ENCODE data around the gene CFAP74.

Gene CFAP74

DNA sequence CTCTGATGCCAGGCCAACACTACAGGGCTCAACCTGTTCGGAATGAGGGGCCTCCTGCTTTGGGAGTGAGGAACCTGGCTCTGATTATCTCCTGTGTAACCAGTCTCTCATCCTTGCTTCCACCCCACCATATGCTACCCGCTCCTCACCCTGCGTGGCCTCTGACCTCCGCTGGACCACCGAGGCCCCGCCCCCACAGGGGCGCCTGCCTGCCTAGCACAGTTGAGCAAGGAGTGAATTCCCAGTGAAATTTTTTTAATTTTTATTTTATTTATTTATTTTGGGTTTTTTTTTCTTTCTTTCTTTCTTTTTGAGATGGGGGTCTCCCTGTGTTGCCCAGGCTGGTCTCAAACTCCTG lies 110.8 kb downstream of the CFAP74 start:
- Histone ChIP-seq H3K18ac (ENCODE audit: low read length) (no peak overlapping the region), H4K8ac (ENCODE audit: low read depth, low read length) (no peak overlapping the region), H2BK5ac (ENCODE audit: low read length) (no peak overlapping the region), H3K23ac (ENCODE audit: low read depth, low read length, poor library complexity) (no peak overlapping the region), H3K27ac (replicated peaks; ENCODE audit: low read length) (no peak overlapping the region), H3K27me3 (ENCODE audit: control insufficient read depth in 3 of 3, insufficient read depth in 3 of 3, low read depth in 1 of 3, low read length in 3 of 3) (no peaks in the 10 kb centered on the region), H2BK12ac (ENCODE audit: low read length) (no peak overlapping the region), H3K14ac (ENCODE audit: low read length) (no peak overlapping the region), H3K4me1 (ENCODE audit: control insufficient read depth in 2 of 2, insufficient read depth in 1 of 2, low read depth in 1 of 2, low read length in 2 of 2) (peaks cover 14 to 28% of the 10 kb centered on the region in 2 donors), H3K4me3 (ENCODE audit: low read length in 2 of 2) (no peak overlapping the region), H3K9me3 (replicated peaks in 1 of 2; ENCODE audit: control insufficient read depth in 2 of 2, insufficient read depth in 1 of 2, low read depth in 1 of 2, low read length in 2 of 2) (peaks cover 0 to 8% of the 10 kb centered on the region in 2 donors), H2AFZ (ENCODE audit: low read length) (no peak overlapping the region), H2AK5ac (ENCODE audit: low read depth, low read length) (no peak overlapping the region), H3K36me3 (replicated peaks in 1 of 2; ENCODE audit: control insufficient read depth in 2 of 2, insufficient read depth in 2 of 2, low read length in 2 of 2) (peaks cover 0 to 10% of the 10 kb centered on the region in 2 donors), H2BK120ac (ENCODE audit: low read depth, low read length) (no peak overlapping the region), H2BK15ac (ENCODE audit: low read length) (no peak overlapping the region), H3K4ac (ENCODE audit: low read length) (no peak overlapping the region), H3K4me2 (ENCODE audit: insufficient read depth, low read length, poor library complexity, severe bottlenecking) (no peak overlapping the region), H4K91ac (ENCODE audit: low read depth, low read length, poor library complexity) (no peak overlapping the region), H3K9ac (ENCODE audit: low read depth, low read length, poor library complexity) (no peak overlapping the region), H3K79me1 (ENCODE audit: low read depth, low read length) (peaks cover 5% of the 10 kb centered on the region)
- no CpG with 5 or more reads among the region's 7 CpGs for WGBS, 2 donors (ENCODE audit: extremely low coverage in 2 of 2, insufficient read length in 2 of 2, insufficient replicate concordance in 1 of 2)
- DNase-seq (ENCODE audit: low spot score), result no peak

GRCh38 chr1:1892079-1892762 lies 111.4 kb downstream of the CFAP74 start:
- Histone ChIP-seq H2BK15ac (ENCODE audit: low read length) (peak overlapping the region; percentile 87), H3K4ac (ENCODE audit: low read length) (no peak overlapping the region), H3K79me1 (ENCODE audit: low read depth, low read length) (peaks cover 5% of the 10 kb centered on the region), H4K8ac (ENCODE audit: low read depth, low read length) (no peak overlapping the region), H2AK5ac (ENCODE audit: low read depth, low read length) (peak overlapping the region; percentile 99), H2AFZ (ENCODE audit: low read length) (peak overlapping the region; percentile 93), H2BK12ac (ENCODE audit: low read length) (peak overlapping the region; percentile 97), H3K9me3 (replicated peaks in 1 of 2; ENCODE audit: control insufficient read depth in 2 of 2, insufficient read depth in 1 of 2, low read depth in 1 of 2, low read length in 2 of 2) (peaks cover 0 to 13% of the 10 kb centered on the region in 2 donors), H3K27ac (replicated peaks; ENCODE audit: low read length) (peak overlapping the region; percentile 83), H2BK120ac (ENCODE audit: low read depth, low read length) (peak overlapping the region; percentile 96), H4K91ac (ENCODE audit: low read depth, low read length, poor library complexity) (no peak overlapping the region), H2BK5ac (ENCODE audit: low read length) (peak overlapping the region; percentile 95), H3K4me1 (ENCODE audit: control insufficient read depth in 2 of 2, insufficient read depth in 1 of 2, low read depth in 1 of 2, low read length in 2 of 2) (peaks cover 14 to 28% of the 10 kb centered on the region in 2 donors), H3K36me3 (replicated peaks in 1 of 2; ENCODE audit: control insufficient read depth in 2 of 2, insufficient read depth in 2 of 2, low read length in 2 of 2) (peaks cover 0 to 13% of the 10 kb centered on the region in 2 donors), H3K14ac (ENCODE audit: low read length) (peak overlapping the region; percentile 25), H3K4me2 (ENCODE audit: insufficient read depth, low read length, poor library complexity, severe bottlenecking) (peak overlapping the region; percentile 69), H3K27me3 (ENCODE audit: control insufficient read depth in 3 of 3, insufficient read depth in 3 of 3, low read depth in 1 of 3, low read length in 3 of 3) (no peaks in the 10 kb centered on the region), H3K4me3 (ENCODE audit: low read length in 2 of 2) (peak overlapping the region; percentile 85 to 92), H3K9ac (ENCODE audit: low read depth, low read length, poor library complexity) (peak overlapping the region; percentile 96), H3K23ac (ENCODE audit: low read depth, low read length, poor library complexity) (peak overlapping the region; percentile 95), H3K18ac (ENCODE audit: low read length) (peak overlapping the region; percentile 98)
- WGBS, 2 donors (ENCODE audit: extremely low coverage in 2 of 2, insufficient read length in 2 of 2, insufficient replicate concordance in 1 of 2), result no CpG with 5 or more reads among the region's 21 CpGs
- DNase-seq (ENCODE audit: low spot score), result no peak

DNA sequence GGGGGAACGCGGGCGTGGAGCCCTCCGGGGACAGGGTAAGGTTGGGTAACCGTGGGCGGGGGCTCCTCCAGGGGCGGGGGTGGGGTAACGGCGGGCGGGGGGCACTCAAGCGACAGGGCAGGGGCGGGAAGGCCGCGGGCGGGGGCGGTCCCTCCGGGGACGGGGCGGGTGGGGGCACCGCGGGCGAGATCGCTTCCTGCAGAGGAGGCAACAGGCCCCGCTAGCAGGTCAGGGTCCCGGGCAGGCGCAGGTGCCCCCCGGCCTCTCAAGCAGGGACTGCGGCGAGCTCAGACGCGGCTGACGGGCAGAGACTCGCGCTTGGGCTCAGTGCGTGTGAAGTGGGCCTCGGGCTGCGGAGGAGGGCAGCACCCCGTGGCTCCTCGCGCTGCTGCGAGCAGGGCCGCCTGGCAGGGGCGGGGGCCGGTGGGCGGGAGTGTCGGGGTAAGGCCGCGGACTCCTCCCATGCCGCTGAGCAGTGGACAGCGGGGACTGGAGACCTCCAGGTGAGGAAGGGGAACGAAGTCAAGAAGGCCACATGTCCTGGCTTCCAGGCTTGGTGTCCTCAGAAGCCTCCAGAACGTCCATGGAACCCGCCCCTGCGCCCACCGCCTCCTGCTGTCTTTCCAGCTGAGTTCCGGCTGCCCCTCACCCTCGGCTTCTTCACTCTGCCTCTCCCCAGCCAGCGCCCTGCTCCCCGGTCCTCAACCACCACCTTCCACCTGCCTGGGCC lies 112.1 kb downstream of the CFAP74 start:
- no peak overlapping the region for H4K91ac ChIP-seq (ENCODE audit: low read depth, low read length, poor library complexity)
- peak overlapping the region; percentile 69 for H3K4me2 ChIP-seq (ENCODE audit: insufficient read depth, low read length, poor library complexity, severe bottlenecking)
- H2BK12ac ChIP-seq (ENCODE audit: low read length), result peak overlapping the region; percentile 97
- peak overlapping the region; percentile 87 for H2BK15ac ChIP-seq (ENCODE audit: low read length)
- H3K23ac ChIP-seq (ENCODE audit: low read depth, low read length, poor library complexity), result peak overlapping the region; percentile 95
- WGBS, 2 donors (ENCODE audit: extremely low coverage in 2 of 2, insufficient read length in 2 of 2, insufficient replicate concordance in 1 of 2), result no CpG with 5 or more reads among the region's 59 CpGs
- peaks cover 5% of the 10 kb centered on the region for H3K79me1 ChIP-seq (ENCODE audit: low read depth, low read length)
- H3K27me3 ChIP-seq (ENCODE audit: control insufficient read depth in 3 of 3, insufficient read depth in 3 of 3, low read depth in 1 of 3, low read length in 3 of 3), result no peaks in the 10 kb centered on the region
- H3K18ac ChIP-seq (ENCODE audit: low read length), result peak overlapping the region; percentile 98
- peak overlapping the region; percentile 96 for H3K9ac ChIP-seq (ENCODE audit: low read depth, low read length, poor library complexity)
- no peak overlapping the region for H3K4ac ChIP-seq (ENCODE audit: low read length)
- H2BK120ac ChIP-seq (ENCODE audit: low read depth, low read length), result peak overlapping the region; percentile 96
- peak overlapping the region; percentile 25 for H3K14ac ChIP-seq (ENCODE audit: low read length)
- peaks cover 0 to 13% of the 10 kb centered on the region in 2 donors for H3K36me3 ChIP-seq (replicated peaks in 1 of 2; ENCODE audit: control insufficient read depth in 2 of 2, insufficient read depth in 2 of 2, low read length in 2 of 2)
- DNase-seq (ENCODE audit: low spot score), result peak; percentile 51
- peak overlapping the region; percentile 99 for H2AK5ac ChIP-seq (ENCODE audit: low read depth, low read length)
- H3K9me3 ChIP-seq (replicated peaks in 1 of 2; ENCODE audit: control insufficient read depth in 2 of 2, insufficient read depth in 1 of 2, low read depth in 1 of 2, low read length in 2 of 2), result peaks cover 0 to 17% of the 10 kb centered on the region in 2 donors
- peaks cover 14 to 28% of the 10 kb centered on the region in 2 donors for H3K4me1 ChIP-seq (ENCODE audit: control insufficient read depth in 2 of 2, insufficient read depth in 1 of 2, low read depth in 1 of 2, low read length in 2 of 2)
- peak overlapping the region; percentile 93 for H2AFZ ChIP-seq (ENCODE audit: low read length)
- peak overlapping the region; percentile 92 to 98 for H3K4me3 ChIP-seq (ENCODE audit: low read length in 2 of 2)
- no peak overlapping the region for H4K8ac ChIP-seq (ENCODE audit: low read depth, low read length)
- peak overlapping the region; percentile 95 for H2BK5ac ChIP-seq (ENCODE audit: low read length)
- H3K27ac ChIP-seq (replicated peaks; ENCODE audit: low read length), result peak overlapping the region; percentile 85

Data from neuronal stem cell (in vitro differentiated cells).